Panc1 (cell line): ENCODE data around the gene EXOC6B.

Source experiments
- CTCF ChIP-seq: fragments of 450-650 bp; IDR thresholded peaks from 2 replicates; pipeline ENCODE4 v1.5.1; 2017; ENCODE audit warnings: mild to moderate bottlenecking
- POLR2AphosphoS5 ChIP-seq: IDR thresholded peaks from 2 replicates; pipeline ENCODE4 v1.6.1; 2012; ENCODE audit warnings: mild to moderate bottlenecking, low read depth, low read length, moderate library complexity
- SIN3A ChIP-seq: IDR thresholded peaks from 2 replicates; pipeline ENCODE4 v1.6.1; 2012; ENCODE audit warnings: low read depth, mild to moderate bottlenecking, low read length, moderate library complexity, borderline replicate concordance; ENCODE audit not compliant: insufficient read depth
- TCF7L2 ChIP-seq: IDR thresholded peaks from 2 replicates; pipeline ENCODE4 v1.6.1; 2011; ENCODE audit warnings: mild to moderate bottlenecking, low read depth, low read length, inconsistent platforms

GRCh38 chr2:72341639-72342038 lies 484.2 kb downstream of the EXOC6B start:
- TF ChIP-seq CTCF (no peak), POLR2AphosphoS5 (no peak), TCF7L2 (no peak), SIN3A (no peak)
